ENCODE measurements around the gene GPR75.
A peak's percentile ranks its signal among the peaks of the same experiment; 100 is the strongest.

The GPR75 gene

DNA sequence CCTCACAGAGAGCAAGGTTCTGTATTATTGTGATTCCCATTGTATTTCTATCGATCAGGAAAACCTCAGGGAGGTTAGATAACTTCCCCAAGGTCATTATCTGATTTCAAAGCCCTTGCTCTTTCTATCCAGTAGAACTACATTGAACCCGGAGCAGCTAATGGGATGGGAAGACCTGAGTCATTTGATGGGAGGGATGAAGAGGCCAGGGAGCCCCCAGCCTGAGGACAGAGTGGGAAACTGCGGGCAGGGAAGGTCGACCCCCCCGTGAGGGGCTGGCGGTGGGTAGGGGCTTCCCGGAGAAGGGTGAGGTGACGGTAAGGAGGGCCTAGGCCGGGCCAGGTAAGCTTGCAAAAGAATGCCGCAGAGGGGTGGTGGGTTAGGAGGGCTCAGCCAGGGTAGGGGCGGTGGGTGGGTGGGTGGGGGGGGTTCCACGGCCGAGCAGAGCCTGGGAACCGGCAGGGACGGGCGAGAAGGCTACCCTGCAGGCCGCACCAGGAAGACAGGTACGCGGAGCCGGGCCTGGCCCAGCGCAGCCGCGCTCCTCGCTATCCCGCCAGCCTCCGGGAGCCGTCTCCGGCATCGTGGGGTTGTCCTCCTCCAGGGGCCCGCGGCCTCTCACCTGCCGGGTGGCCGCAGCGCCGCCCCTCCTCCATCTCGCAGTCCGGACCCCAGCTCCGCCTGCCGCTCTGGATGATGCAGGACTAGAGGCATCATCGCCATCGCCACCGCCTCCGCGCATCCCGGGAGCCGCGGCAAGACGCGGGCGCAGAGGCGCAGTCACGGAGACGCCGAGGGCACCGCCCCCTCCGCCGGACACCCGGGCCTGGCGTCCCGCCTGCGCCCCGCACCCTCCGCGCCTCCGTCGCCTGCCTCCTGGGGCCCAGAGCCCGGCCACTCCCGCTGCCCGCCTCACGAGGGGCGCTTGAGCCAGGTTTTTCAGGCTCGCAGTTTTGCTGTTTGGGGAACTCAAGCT lies at the start of gene GPR75:
TSS of gene GPR75 (minus strand) at position 762 of the 976 bp plus-strand sequence. CDS start 5,211 bp downstream, outside the sequence.
- no peak for DNase-seq

GRCh38 chr2:53907582-53907981 lies 47.8 kb upstream of the GPR75 start:
- DNase-seq = no peak

DNA sequence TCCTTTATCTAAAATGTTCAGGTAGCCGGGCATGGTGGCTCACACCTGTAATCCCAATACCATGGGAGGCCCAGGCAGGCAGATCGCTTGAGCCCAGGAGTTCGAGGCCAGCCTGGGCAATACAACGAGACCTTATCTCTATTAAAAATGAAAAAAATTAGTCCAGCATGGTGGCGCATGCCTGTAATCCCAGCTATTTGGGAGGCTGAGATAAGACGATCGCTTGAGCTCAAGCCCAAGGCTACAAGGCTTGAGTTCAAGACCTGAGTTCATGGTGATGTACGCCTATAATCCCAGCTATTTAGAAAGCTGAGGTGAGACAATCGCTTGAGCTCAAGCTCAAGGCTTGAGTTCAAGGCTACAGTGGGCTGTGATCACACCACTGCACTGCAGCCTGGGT lies 45.6 kb upstream of the GPR75 start:
- no peak for DNase-seq

DNA sequence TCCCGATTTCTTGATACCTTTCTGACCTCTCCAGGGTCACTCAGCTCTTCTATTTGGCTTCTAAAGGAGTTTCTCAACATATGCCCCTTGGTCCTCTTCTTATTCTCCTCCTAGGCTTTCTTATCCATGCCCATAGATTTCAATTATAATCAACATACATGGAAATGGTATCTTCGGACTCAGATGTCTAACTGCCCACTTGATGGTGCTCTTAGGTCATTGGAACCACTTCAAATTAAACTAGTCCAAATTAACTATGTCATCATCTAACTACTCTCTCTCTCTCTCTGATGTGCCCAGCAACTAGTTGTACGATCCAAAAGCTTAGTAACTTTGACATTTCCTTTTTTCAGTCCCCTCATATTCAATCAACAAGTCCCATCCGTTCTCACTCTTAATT lies 43.2 kb upstream of the GPR75 start:
- no peak for DNase-seq

DNA sequence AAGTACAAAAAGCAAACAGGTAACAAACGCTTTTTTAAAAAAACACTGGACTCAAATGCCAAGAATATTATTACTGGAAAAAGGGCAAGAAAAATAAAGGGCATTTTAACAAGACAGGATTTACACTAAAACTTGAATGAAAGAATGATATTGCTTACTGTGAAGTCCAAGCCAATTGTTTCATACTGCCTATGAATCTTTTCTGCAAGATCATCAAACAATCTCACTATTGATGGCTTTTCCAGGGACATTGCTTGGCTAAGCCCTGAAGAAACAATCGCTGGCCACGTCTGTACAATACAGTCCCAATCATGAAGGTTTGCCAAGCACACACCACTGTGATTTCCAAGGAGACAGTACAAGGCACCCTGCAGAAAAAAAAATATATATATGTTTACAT lies 41.4 kb upstream of the GPR75 start:
- no peak for DNase-seq

DNA sequence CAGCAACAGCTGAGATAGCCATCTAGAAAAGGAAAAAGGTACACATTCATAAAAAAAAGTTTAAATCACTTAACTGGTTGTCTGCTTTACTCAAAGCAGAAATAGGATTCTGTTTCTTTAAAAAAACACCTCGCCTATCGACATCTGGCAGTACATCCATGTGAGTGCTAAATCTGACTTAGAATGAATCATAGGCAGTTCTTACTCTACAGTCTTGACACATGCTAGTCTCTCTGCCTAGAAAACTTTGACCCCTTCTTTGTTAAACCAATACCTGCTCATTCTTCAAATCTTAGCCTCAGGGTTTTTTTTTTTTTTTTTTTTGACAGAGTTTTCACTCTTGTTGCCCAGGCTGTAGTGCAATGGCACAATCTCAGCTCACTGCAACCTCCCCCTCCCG lies 37.1 kb upstream of the GPR75 start:
- DNase-seq = peak in 1 of 2 experiments; percentile 32

DNA sequence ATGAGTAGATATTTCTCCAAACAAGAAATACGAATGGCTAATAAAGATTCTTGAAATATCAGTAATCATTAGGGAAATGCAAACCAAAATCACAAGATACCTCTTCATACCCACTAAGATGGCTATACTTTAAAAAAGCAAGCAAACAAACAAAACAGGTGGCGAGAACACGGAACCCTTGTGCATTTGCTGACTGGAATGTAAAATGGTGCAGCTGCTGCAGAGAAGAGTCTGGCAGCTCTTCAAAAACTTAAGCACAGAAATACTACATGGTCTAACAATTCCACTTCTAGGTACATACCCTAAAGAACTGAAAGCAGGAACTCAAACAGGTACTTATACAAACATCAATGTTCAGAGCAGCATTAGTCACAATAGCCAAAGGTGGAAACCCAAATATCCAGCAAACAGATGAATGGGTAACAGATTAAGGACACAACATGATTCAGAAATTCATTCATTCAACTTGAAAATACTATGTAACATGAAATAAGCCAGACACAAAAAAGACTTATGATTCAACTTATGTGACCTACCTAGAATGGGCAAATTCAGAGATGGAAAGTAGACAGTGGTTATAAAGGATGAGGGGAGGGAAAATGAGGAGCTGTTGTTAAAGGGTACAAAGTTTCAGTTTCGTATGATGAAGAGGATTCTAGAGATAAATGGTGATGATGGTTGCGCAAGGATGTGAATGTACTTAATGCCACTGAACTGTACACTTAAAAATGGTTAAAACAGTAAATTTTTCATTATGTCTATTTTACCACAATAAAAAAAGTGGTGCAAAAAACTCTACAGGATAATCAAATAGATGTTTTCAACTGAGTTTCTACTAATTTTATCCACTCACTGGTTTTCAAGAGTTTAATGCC lies 26.9 kb upstream of the GPR75 start:
- no peak for DNase-seq

DNA sequence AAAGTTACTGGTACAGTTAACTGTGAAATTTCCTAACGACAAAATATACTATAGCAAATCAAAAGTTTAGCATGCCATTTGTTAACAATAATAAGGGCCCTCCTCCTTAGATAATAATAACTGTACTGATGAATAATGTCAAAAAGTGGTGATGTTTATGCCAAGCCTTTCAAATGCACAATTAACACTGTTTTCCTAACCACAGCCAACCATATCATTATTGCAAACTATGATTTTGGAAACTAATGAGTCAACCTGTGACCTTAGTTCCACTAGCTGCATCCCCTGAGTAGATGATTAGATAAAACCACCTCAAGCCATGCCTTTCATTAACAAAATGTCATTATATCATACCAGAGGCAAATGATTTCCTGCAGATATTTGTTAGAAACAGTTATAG lies 25.1 kb upstream of the GPR75 start:
- DNase-seq = no peak

DNA sequence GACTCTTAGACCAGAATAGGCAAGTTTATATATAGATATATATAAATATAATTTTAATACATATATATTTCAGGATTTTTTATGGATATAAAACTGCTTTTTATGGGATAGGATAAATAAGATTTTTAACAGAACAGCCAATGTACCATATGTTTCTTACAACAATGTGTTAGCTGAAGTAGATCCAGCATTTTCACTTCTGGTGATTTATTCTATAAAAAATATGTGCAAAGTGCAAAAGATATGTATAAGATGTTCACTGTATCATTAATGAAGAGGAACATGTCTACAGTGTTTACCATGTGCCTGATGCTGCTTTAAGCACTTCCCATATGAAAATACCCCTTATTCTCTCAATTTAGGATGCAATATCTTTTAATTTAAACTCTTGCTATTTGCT lies 22.2 kb upstream of the GPR75 start:
- DNase-seq = no peak

GRCh38 chr2:53881360-53881759 lies 21.6 kb upstream of the GPR75 start:
- no peak for DNase-seq

DNA sequence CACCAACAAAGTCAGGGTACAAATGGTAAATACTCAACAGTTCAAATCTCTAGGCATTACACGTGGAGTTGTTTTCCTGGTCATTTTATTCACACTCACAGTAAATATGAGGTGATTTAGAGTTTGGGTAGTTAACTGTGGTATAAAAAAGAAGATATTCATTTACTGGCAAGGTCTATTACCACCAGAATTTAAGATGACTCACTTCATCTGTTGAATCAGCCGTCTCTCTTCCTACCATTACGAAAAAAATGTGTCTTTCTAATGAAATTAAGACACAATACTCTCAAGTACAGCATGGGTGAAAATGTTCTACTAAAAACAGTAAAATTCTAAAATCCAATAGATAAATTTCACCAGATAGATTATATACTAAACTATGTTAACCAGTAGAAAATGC lies 21.0 kb upstream of the GPR75 start:
- no peak for DNase-seq

DNA sequence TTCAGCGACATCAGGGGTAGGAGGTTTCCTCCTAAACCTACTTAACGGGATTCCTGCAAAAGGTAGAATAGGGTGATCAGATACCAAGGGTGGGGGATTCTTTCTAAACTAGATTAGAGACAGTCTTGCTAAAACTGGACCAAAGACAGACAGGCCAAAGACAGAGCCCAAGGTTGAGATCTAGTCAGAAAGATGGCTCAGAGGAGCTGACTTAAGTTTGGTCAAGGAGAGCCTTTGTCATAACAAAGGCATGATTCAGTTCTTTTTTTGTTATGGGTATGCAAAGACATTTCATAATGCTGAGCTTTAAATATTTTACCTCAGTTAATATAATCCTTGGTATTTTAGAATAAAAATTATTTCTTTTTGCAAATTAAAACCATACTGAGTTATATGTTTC lies 17.8 kb upstream of the GPR75 start:
- DNase-seq = no peak

DNA sequence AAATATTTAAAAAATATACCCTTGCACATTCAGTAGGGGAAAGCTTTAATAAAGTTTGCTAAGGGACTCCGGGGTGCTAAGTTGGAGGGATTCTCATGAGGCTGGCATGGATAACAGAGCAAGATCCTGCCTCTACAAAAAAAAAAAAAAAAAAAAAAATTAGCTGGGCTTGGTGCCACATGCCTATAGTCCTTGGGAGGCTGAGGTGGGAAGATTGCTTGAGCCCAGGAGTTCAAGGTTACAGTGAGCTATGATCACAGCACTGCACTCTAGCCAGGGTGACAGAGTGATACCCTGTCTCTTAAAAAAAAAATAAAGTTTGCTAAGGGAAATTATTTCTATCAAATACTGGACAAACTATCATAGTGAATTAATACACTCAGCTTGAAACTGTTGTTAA lies 17.3 kb upstream of the GPR75 start:
- no peak for DNase-seq

- no peak for DNase-seq
Measured at GRCh38 chr2:53874401-53874950, 14.7 kb upstream of the GPR75 start.

- no peak for DNase-seq
Measured at GRCh38 chr2:53867773-53868172, 8.0 kb upstream of the GPR75 start.

GRCh38 chr2:53867169-53867568 lies 7.4 kb upstream of the GPR75 start:
- DNase-seq = no peak

- DNase-seq = no peak
Measured at GRCh38 chr2:53865962-53866361, 6.2 kb upstream of the GPR75 start.

DNA sequence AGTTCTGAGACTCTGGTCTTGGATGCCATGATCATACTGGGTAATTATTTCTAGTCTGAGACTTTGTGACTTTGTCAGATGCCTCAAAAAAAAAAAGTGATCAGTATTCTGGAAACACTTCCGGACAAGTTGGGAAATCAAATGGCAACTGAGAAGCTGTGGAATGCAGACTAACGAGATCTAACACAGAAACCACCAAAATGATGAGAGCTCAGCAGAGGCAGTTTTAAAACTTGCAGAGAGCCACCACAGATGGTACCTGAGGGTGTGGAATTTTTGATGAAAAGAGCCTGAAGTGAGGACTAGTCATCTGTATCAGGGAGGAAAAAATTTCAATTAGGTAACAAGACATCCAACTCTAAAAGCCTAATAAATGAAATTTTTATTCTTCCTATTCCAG lies 5.5 kb upstream of the GPR75 start:
- DNase-seq = no peak

DNA sequence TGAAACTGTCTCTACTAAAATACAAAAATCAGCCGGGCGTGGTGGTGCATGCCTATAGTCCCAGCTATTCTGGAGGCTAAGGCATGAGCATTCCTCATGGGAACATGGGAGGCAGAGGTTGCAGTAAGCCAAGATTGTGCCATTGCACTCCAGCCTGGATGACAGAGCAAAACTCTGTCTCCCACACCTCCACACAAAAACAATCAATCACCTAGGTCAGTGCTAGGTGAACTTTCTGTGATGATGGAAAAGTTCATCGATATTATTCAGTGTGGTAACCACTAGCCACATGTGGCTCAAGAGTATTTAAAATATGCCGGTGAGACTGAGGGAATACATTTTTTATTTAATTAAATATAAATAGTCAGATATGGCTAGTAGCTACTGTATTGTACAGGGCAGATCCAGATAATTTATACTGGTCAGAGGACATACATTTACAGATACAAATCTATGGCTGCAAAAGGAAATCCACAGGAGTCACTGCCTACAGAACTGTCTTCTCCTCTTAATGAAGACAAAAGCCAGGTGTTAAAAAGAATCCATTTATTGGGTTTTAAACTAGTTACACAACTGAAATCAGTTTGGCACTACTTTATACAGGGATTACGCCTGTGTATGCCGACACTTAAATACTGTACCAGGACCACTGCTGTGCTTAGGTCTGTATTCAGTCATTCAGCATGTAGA lies 3.9 kb upstream of the GPR75 start:
- no peak for DNase-seq

GRCh38 chr2:53861824-53862223 lies 2.1 kb upstream of the GPR75 start:
- DNase-seq = no peak

GRCh38 chr2:53856272-53856671 lies 3.5 kb downstream of the GPR75 start:
- no peak for DNase-seq

GRCh38 chr2:53854678-53855077 lies 5.1 kb downstream of the GPR75 start:
- DNase-seq = no peak

- DNase-seq = no peak
Measured at GRCh38 chr2:53852532-53852931, 7.2 kb downstream of the GPR75 start.

Data from SW 1271 (cell line).